Mesenchymal stem cell (in vitro differentiated cells and primary cell): Measurements from ENCODE around the gene GPC1.
A peak's percentile ranks its signal among the peaks of the same experiment; 100 is the strongest.

Source experiments
- DNase-seq: peaks from one replicate; pipeline ENCODE4 v3.0.0-alpha.2; 2013
- H2AFZ ChIP-seq: one replicate; pipeline ENCODE4 v1.6.1; 2013; ENCODE audit warnings: low read depth, mild to moderate bottlenecking, control low read depth, inconsistent platforms, low read length, moderate library complexity
- H2AK5ac ChIP-seq: 2 replicates; pipeline ENCODE4 v1.6.1; 2013; ENCODE audit warnings: low read length, moderate library complexity, mild to moderate bottlenecking, inconsistent platforms; ENCODE audit not compliant: severe bottlenecking
- H2BK120ac ChIP-seq: one replicate; pipeline ENCODE4 v1.6.1; 2013; ENCODE audit warnings: low read depth, mild to moderate bottlenecking, inconsistent platforms, low read length, moderate library complexity
- H2BK12ac ChIP-seq, 2 experiments: one replicate each; pipeline ENCODE4 v1.6.1; 2013; ENCODE audit warnings: inconsistent platforms in 2 of 2, low read length in 2 of 2, mild to moderate bottlenecking in 2 of 2, moderate library complexity in 2 of 2, control low read depth in 1 of 2
- H2BK15ac ChIP-seq: one replicate; pipeline ENCODE4 v1.6.1; 2013; ENCODE audit warnings: mild to moderate bottlenecking, low read depth, inconsistent platforms; ENCODE audit not compliant: poor library complexity, severe bottlenecking
- H2BK5ac ChIP-seq: 2 replicates; pipeline ENCODE4 v1.6.1; 2013; ENCODE audit warnings: low read depth, mild to moderate bottlenecking, low read length, control low read depth, inconsistent platforms; ENCODE audit not compliant: poor library complexity, severe bottlenecking
- H3K14ac ChIP-seq, 2 experiments: one replicate each; pipeline ENCODE4 v1.6.1; 2013; ENCODE audit warnings: inconsistent platforms in 2 of 2, low read length in 2 of 2, control low read depth in 1 of 2, mild to moderate bottlenecking in 1 of 2, moderate library complexity in 1 of 2
- H3K18ac ChIP-seq, 2 experiments: one replicate each; pipeline ENCODE4 v1.6.1; 2013; ENCODE audit warnings: inconsistent platforms in 2 of 2, low read length in 2 of 2, control low read depth in 1 of 2, low read depth in 1 of 2, mild to moderate bottlenecking in 1 of 2
- H3K23ac ChIP-seq, 2 experiments: one replicate each; pipeline ENCODE4 v1.6.1; 2013; ENCODE audit warnings: inconsistent platforms in 2 of 2, low read length in 2 of 2, mild to moderate bottlenecking in 2 of 2, moderate library complexity in 2 of 2, control low read depth in 1 of 2
- H3K27ac ChIP-seq: 2 replicates; pipeline ENCODE4 v1.5.1; 2013; ENCODE audit warnings: mild to moderate bottlenecking, moderate library complexity, low read length, control low read depth, inconsistent platforms; ENCODE audit not compliant: poor library complexity, severe bottlenecking
- H3K27me3 ChIP-seq, 2 experiments: 2 replicates each; pipeline versions ENCODE4 v1.6.1 to v1.7.0; 2013; ENCODE audit warnings: low read length in 2 of 2, mild to moderate bottlenecking in 2 of 2, moderate library complexity in 2 of 2, control low read depth in 1 of 2, inconsistent platforms in 1 of 2; ENCODE audit not compliant: control insufficient read depth in 1 of 2, insufficient read depth in 1 of 2
- H3K36me3 ChIP-seq, 2 experiments: 2 replicates each; pipeline versions ENCODE4 v1.6.1 to v1.7.0; 2013; ENCODE audit warnings: low read length in 2 of 2, control low read depth in 1 of 2, inconsistent platforms in 1 of 2, low read depth in 1 of 2, mild to moderate bottlenecking in 1 of 2; ENCODE audit not compliant: insufficient read depth in 2 of 2, control insufficient read depth in 1 of 2
- H3K4ac ChIP-seq, 2 experiments: one replicate each; pipeline ENCODE4 v1.6.1; 2013; ENCODE audit warnings: inconsistent platforms in 2 of 2, low read length in 2 of 2, mild to moderate bottlenecking in 2 of 2, moderate library complexity in 2 of 2, control low read depth in 1 of 2, low read depth in 1 of 2
- H3K4me1 ChIP-seq: 2 replicates; pipeline ENCODE4 v1.6.1; 2013; ENCODE audit warnings: low read depth, low read length, control low read depth; ENCODE audit not compliant: control insufficient read depth, insufficient read depth
- H3K4me2 ChIP-seq: 2 replicates; pipeline ENCODE4 v1.6.1; 2013; ENCODE audit warnings: low read length, mild to moderate bottlenecking, inconsistent platforms; ENCODE audit not compliant: poor library complexity, severe bottlenecking
- H3K4me3 ChIP-seq, 2 experiments: 2 replicates each; pipeline versions ENCODE4 v1.5.1 to v1.7.0; 2013; ENCODE audit warnings: low read length in 2 of 2, mild to moderate bottlenecking in 2 of 2, control low read depth in 1 of 2, low read depth in 1 of 2; ENCODE audit not compliant: insufficient read depth in 1 of 2
- H3K79me1 ChIP-seq: replicated peaks from 2 replicates; pipeline ENCODE4 v1.6.1; 2013; ENCODE audit warnings: mild to moderate bottlenecking, control low read depth, low read length, inconsistent platforms; ENCODE audit not compliant: poor library complexity, severe bottlenecking
- H3K9ac ChIP-seq: 2 replicates; pipeline ENCODE4 v1.7.0; 2013; ENCODE audit warnings: mild to moderate bottlenecking, low read length, moderate library complexity
- H3K9me3 ChIP-seq: 2 replicates; pipeline ENCODE4 v1.7.0; 2013; ENCODE audit warnings: mild to moderate bottlenecking, low read length; ENCODE audit not compliant: control insufficient read depth
- H4K8ac ChIP-seq: one replicate; pipeline ENCODE4 v1.6.1; 2013; ENCODE audit warnings: inconsistent platforms, mild to moderate bottlenecking, low read length, moderate library complexity
- H4K91ac ChIP-seq: one replicate; pipeline ENCODE4 v1.6.1; 2013; ENCODE audit warnings: mild to moderate bottlenecking, low read length, inconsistent platforms
- WGBS: methylation state at CpG from one replicate; pipeline ENCODE4 v1.1.7; 2013; ENCODE audit warnings: mixed read lengths; 5-methylcytosine and 5-hydroxymethylcytosine counted together

GPC1 gene

GRCh38 chr2:240507060-240507777, 71.8 kb downstream of the GPC1 start:
- Histone ChIP-seq H3K9ac (no peak overlapping the region), H2BK120ac (no peak overlapping the region), H3K14ac (no peak overlapping the region), H3K79me1 (no peaks in the 10 kb centered on the region), H2AK5ac (no peak overlapping the region), H3K18ac (no peak overlapping the region), H3K4me2 (no peak overlapping the region), H3K4me3 (no peak overlapping the region), H2AFZ (no peak overlapping the region), H4K8ac (no peak overlapping the region), H3K9me3 (no peaks in the 10 kb centered on the region), H3K27ac (no peak overlapping the region), H2BK5ac (no peak overlapping the region), H3K23ac (no peak overlapping the region), H3K36me3 (peaks cover 8 to 13% of the 10 kb centered on the region in 2 experiments), H2BK12ac (no peak overlapping the region), H3K27me3 (no peaks in the 10 kb centered on the region), H3K4ac (no peak overlapping the region), H4K91ac (peak overlapping the region; percentile 7), H2BK15ac (no peak overlapping the region), H3K4me1 (no peaks in the 10 kb centered on the region)
- WGBS = 77% methylated on average over 5 of the region's 6 CpGs
- no peak for DNase-seq

- Histone ChIP-seq H3K9ac (no peak overlapping the region), H4K91ac (peak overlapping the region; percentile 7), H2BK5ac (no peak overlapping the region), H2BK15ac (no peak overlapping the region), H3K9me3 (no peaks in the 10 kb centered on the region), H2BK12ac (no peak overlapping the region), H3K4me3 (no peak overlapping the region), H3K79me1 (no peaks in the 10 kb centered on the region), H3K27me3 (no peaks in the 10 kb centered on the region), H2AFZ (no peak overlapping the region), H2AK5ac (no peak overlapping the region), H4K8ac (no peak overlapping the region), H3K18ac (no peak overlapping the region), H2BK120ac (no peak overlapping the region), H3K4me2 (no peak overlapping the region), H3K4ac (no peak overlapping the region), H3K27ac (no peak overlapping the region), H3K14ac (no peak overlapping the region), H3K4me1 (no peaks in the 10 kb centered on the region), H3K36me3 (peaks cover 10 to 13% of the 10 kb centered on the region in 2 experiments), H3K23ac (no peak overlapping the region)
- DNase-seq = no peak
- 81% methylated on average over 11 of the region's 11 CpGs for WGBS
Measured at GRCh38 chr2:240507778-240508251, 72.4 kb downstream of the GPC1 start.

GRCh38 chr2:240508832-240509545, 73.5 kb downstream of the GPC1 start:
- 93% methylated on average over 7 of the region's 7 CpGs for WGBS
- Histone ChIP-seq H2BK120ac (no peak overlapping the region), H2BK15ac (no peak overlapping the region)

More at GRCh38 chr2:240508832-240509545, 73.5 kb downstream of the GPC1 start:
- no peak for DNase-seq
- no peak overlapping the region for H2BK5ac ChIP-seq
- H3K4me1 ChIP-seq = peaks cover 4% of the 10 kb centered on the region
- no peak overlapping the region for H2BK12ac ChIP-seq
- H3K4ac ChIP-seq = no peak overlapping the region
- no peak overlapping the region for H2AK5ac ChIP-seq
- no peak overlapping the region for H3K4me2 ChIP-seq
- no peaks in the 10 kb centered on the region for H3K9me3 ChIP-seq
- no peaks in the 10 kb centered on the region for H3K79me1 ChIP-seq
- no peak overlapping the region for H3K4me3 ChIP-seq
- H3K23ac ChIP-seq = no peak overlapping the region
- no peak overlapping the region for H2AFZ ChIP-seq
- H4K91ac ChIP-seq = no peak overlapping the region
- no peak overlapping the region for H3K9ac ChIP-seq
- no peak overlapping the region for H3K14ac ChIP-seq
- peaks cover 10 to 13% of the 10 kb centered on the region in 2 experiments for H3K36me3 ChIP-seq
- H3K18ac ChIP-seq = no peak overlapping the region
- no peak overlapping the region for H3K27ac ChIP-seq
- no peak overlapping the region for H4K8ac ChIP-seq
- H3K27me3 ChIP-seq = no peaks in the 10 kb centered on the region
